ENCODE measurements around the gene PPEF2.

Gene PPEF2

DNA sequence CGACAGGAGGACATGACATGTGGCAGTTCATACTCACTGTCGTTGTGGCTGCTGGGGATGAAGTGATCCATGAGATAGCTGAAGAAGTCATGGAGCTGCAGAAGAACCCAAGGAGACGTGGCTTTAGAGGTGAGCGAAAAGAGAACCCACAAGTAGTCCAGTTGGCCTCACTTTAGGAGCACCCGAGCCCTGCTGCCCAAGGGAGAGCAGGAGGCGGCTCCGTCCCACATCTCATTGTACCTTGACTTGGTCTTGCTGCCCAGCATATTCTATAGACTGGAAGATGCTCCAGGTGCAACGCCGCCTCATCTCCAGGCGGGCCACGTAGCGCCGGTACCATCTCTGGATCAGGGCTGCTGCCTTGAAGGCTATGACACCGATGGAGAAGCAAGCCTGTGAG lies 10.6 kb downstream of the PPEF2 start:
- DNase-seq = no peak

DNA sequence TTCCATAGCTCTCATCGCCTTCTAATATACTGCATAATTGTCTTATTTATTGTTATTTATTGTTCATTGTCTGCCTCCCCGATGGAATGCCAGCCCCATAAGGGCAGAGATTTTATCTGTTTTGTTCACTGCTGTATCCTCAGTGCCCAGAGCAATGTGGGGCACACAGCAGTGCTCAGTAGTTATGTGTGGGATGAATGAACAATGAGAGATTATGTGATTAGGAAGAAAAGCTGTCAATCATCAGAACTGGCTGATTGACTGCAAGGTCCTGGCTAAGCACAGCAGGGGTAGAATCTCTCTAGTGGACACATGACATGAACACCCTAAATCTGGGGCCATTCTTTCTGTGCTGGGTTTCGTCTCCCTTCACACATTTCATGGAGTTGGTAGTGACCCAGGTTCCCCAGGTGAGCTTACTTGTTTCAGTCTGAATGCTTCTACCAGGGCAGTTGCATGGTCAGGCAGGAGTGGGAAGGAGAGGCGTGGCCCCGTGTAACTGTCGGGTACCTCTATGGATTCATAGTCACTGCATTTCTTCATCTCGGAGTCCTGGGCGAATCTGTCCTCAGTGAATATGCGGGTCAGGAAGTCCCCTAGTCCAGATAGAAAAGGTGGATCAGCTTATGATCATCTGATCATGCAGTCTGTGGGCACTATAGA lies 12.6 kb downstream of the PPEF2 start:
- DNase-seq = no peak

- no peak for DNase-seq
These were observed 16.1 kb downstream of the PPEF2 start for GRCh38 chr4:75886104-75886503.

- DNase-seq = no peak
These were observed 20.8 kb downstream of the PPEF2 start for GRCh38 chr4:75881476-75881875.

GRCh38 chr4:75880278-75880677 lies 22.0 kb downstream of the PPEF2 start:
- DNase-seq = no peak

DNA sequence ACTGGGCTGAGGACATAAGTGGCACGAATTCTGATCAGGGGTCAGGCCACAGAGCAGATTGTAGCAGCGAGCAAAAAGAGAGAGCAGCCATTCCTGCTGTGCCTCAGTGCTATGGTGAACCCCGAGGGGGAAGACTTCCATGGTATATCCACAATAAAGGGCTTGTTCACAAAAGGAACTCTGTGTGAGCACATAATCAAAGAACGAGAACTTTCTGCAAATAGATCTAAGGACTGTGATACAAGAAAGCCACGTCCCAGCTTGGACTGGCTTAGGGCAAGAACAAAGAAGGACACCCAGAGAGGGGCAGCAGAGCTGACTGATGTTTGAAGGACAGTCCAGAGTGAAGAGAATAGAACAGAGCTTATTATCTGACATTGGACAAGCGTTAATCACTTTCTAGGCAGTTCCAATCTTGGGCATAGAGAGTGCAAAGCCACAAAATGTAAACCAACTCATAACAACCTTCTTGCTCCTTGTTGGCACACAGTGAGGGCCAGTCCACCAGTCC lies 24.0 kb downstream of the PPEF2 start:
- no peak for DNase-seq

DNA sequence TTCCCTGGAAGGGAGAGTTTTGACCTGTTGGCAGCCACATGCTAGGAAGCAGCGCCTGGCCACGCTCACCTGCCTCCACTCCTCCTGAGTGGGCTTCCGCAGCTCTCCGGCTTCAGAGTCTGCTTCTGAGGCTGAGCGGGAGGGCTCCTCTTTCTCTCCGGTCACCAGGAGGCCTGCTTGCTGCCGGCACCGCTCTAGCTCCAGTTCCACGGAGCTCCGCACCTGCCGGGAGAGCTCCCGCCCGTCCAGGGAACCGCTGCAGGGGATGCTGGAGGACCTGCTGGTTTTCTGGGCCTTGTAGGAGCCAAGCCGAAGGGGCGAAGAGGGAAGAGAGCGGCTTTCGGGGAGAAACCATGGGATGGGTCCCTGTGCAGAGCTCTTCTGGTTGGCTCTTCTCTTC lies 26.0 kb downstream of the PPEF2 start:
- DNase-seq = no peak

GRCh38 chr4:75869100-75869499 lies 33.2 kb downstream of the PPEF2 start:
- no peak for DNase-seq

DNA sequence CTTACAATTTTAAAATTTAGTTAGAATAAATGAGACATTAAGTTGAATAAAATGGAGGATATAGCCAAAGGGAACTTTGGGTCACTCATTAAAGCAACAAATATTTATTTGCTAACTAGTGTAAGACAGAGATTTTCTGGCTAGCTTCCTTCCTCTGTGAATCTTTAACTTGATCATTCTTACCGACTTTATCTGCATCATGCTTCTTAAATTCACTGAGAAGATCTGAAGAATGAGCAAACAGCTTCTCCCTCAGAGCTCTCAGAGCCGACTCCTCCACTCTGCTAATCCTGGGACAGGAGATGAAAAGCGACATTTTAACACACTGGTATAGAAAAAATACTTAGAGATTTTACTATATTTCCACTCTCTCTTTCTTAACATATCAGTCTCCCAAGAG lies 35.1 kb downstream of the PPEF2 start:
- DNase-seq = no peak

- no peak for DNase-seq
These were observed 41.6 kb downstream of the PPEF2 start for GRCh38 chr4:75860606-75861005.

DNA sequence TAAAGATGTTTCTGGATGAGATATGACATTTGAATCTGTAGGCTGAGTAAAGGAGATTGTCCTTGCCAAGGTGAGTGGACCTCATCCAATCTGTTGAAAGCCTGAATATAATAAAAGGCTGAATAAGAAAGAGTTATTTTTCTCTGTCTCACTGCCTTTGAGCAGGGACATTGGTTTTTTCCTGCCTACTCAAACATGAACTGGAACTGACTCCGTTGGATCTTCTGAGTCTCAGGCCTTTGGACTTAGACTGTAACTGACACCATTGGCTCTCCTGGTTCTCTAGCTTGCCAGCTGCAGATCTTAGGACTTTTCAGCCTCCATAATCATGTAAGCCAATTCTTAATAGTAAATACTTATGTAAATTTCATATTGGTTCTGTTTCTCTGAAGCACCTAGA lies 43.5 kb downstream of the PPEF2 start:
- no peak for DNase-seq

GRCh38 chr4:75849461-75849860 lies 52.8 kb downstream of the PPEF2 start:
- no peak for DNase-seq

DNA sequence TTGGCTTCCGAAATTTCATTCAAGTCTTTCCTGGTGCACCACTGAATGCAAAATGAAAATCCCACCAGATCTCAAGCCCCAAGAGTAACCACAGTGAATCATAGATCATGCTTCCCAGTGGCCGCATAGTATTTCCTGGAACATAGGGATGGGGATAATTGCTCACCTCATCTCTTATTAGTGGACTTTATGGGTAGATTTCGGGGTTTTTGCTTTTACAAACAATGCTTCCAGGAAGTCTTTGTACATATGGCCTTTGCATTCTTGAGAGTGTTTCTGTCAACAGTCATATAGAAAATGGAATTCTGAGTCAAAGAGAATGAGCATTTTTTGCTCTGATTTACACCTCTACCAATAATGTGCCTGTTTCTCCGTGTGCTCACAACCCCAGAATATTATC lies 53.4 kb downstream of the PPEF2 start:
- DNase-seq = no peak

DNA sequence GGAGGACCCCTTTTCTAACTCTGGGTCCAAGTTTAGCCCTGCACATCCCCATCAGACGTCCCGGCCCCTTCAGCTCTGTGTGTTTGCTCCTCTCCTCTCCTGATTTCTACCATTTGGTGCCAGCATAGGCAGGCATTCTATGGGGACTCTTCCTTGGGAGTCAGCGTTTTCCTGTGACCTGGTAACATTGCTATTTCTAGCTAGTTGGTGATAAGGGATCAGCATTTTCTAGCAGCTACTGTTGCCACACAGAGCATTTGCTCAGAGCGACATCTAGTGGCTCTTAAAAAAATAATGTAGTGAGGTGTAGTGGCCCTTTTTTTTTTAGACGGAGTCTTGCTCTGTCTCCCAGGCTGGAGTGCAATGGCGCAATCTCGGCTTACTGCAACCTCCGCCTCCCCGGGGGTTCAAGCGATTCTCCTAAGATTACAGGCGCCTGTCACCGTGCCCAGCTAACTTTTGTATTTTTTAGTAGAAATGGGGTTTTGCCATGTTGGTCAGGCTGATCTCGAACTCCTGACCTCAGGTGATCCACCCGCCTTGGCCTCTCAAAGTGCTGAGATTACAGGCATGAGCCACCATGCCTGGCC lies 54.0 kb downstream of the PPEF2 start:
- DNase-seq = peak; percentile 80

DNA sequence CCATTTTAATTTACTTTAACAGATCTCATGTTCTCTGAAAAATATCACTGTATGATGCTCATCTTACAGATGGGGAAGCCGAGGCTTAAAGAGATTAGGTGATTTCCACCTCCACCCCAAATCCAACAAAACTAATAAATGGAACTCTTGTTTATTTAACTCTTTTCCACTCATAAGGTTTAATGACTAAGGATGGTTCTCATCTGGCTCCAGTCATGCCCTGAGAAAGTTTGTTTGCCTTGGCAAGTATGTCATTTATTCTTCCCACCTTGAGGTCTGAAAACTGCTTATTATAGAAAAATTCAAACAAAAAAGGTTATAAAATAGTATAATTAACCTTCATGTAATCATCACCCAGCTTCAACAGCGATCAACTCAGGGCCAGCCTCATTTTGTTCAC lies 56.3 kb downstream of the PPEF2 start:
- DNase-seq = no peak

DNA sequence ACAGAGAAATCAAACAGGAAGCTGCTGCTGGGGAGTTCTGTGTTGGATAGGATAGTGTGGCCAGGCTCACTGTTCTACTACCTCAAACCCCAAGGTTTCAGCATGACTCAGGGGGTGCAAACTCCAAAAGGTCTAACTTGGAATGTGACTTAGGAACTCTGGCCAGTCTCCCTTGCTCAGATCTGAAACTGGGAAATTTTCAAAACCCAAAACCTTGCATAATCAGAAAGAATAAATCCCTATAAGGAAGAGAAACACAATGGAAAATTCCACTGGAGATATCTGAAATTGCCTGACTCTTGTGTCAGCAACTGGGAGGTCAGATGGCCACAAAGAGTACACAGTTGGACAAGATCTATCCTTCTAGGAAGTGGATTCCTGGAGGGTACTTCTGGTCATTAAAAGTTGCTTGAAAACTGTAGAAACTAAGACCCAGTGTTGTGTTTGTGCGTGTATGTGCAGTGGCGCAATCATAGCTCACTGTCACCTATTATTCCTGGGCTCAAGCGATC lies 58.0 kb downstream of the PPEF2 start:
- DNase-seq = no peak

DNA sequence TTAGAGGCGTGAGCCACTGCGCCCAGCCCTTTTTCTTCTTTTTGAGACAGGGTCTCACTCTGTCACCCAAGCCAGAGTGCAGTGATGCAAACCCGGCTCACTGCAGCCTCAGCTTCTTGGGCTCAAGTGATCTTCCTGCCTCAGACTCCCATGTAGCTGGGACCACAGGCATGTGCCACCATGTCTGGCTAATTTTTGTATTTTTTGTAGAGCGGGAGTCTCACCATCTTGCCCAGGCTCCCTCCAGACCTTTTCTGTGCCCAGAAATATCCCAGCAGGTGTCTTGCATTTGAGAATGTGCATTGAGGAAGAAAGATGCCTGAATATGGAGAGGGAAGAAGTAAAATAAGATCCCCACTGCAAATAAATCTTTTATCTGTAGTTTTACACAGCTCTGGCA lies 58.7 kb downstream of the PPEF2 start:
- no peak for DNase-seq

- DNase-seq = peak; percentile 10
These were observed 60.4 kb downstream of the PPEF2 start for GRCh38 chr4:75841641-75842520.

DNA sequence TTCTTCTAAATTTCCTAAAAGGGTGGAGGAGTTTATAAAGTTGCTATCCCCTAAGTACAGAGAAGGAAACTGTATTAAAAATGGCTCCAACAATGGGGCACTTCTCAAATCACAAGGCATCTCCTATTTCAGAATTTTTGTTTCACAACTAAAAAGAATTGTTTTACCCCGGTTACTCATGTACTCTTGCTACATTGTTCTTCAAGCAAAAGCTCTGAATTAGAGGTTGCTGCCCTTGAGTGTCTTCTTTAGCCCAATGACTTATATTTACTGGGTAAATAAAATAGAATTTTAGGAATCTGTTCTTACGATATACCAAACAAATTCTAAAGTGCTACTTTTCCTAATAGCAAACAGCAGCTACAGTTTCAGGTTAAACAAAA lies 67.5 kb downstream of the PPEF2 start:
- no peak for DNase-seq

- no peak for DNase-seq
These were observed 68.0 kb downstream of the PPEF2 start for GRCh38 chr4:75834095-75834771.

GRCh38 chr4:75831856-75832405 lies 70.3 kb downstream of the PPEF2 start:
- peak; percentile 18 for DNase-seq

DNA sequence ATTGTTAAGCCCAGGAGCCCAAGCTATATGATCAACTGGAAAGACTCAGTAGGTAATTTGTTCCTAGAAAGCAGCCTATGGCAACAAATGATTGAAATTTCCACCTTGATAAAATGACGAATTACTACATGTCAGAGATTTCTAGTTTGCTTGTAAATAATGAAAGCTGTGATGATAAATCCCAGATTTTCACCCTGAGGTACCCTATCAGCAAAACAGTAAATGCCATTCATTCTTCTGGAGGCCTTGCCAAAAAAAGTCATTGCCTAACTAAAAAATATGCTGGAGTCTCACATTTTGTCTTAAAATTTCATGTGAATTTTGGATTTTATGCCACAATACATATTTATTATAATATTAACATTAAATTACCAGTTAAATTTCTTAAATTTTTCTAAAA lies 71.3 kb downstream of the PPEF2 start:
- no peak for DNase-seq

- DNase-seq = no peak
These were observed 78.4 kb downstream of the PPEF2 start for GRCh38 chr4:75823812-75824211.

Measured in DMS153 (cell line).